WTC11 (cell line): ENCODE results near the gene EGF. TPM values are rescaled to one million over a fixed set of nuclear protein-coding genes. Genes with fewer than 3 reads are reported as not detected.

ENCODE experiments used
- ATAC-seq: fragments of 200-7000 bp; cut with Tn5 transposase; 2 replicates; pipeline ENCODE4 v1.10.0; 2021; ENCODE audit warnings: mild to moderate bottlenecking, moderate library complexity
- CTCF ChIA-PET: fragments of 300-600 bp; sonication (Branson Sonifier 250); formaldehyde crosslinking; loops from one replicate; lab custom pipeline; 2021; ENCODE audit warnings: antibody characterized with exemption; lab: Charles Lee
- POLR2A ChIA-PET: fragments of 350-600 bp; sonication (Branson Sonifier 250); formaldehyde crosslinking; loops from one replicate; lab custom pipeline; 2021; ENCODE audit warnings: antibody characterized with exemption; lab: Charles Lee
- DNase-seq: peaks from one replicate; pipeline ENCODE4 v3.0.0; 2021; ENCODE audit warnings: low spot score
- H3K27ac Mint-ChIP-seq: 2 replicates; pipeline ENCODE4 v1.8.0; 2021; ENCODE audit warnings: mixed read lengths
- H3K27me3 Mint-ChIP-seq: 2 replicates; pipeline ENCODE4 v1.8.0; 2021; ENCODE audit warnings: low read depth, mild to moderate bottlenecking, moderate library complexity, mixed read lengths
- H3K36me3 Mint-ChIP-seq: 2 replicates; pipeline ENCODE4 v1.8.0; 2021; ENCODE audit warnings: mixed read lengths
- H3K4me1 Mint-ChIP-seq: 2 replicates; pipeline ENCODE4 v1.8.0; 2022; ENCODE audit warnings: mixed read lengths
- H3K4me3 Mint-ChIP-seq: 2 replicates; pipeline ENCODE4 v1.8.0; 2021; ENCODE audit warnings: mild to moderate bottlenecking, moderate library complexity, mixed read lengths
- H3K9me3 Mint-ChIP-seq: 2 replicates; pipeline ENCODE4 v1.8.0; 2021; ENCODE audit warnings: mixed read lengths
- CREM ChIP-seq: sonication (generic); formaldehyde crosslinking; IDR thresholded peaks from 2 replicates; pipeline ENCODE4 v1.8.1; 2022; ENCODE audit warnings: mild to moderate bottlenecking, missing genetic modification reagents, moderate library complexity
- FOXJ3 ChIP-seq: sonication (generic); formaldehyde crosslinking; IDR thresholded peaks from 2 replicates; pipeline ENCODE4 v1.9.0; 2021; ENCODE audit warnings: missing genetic modification reagents, mild to moderate bottlenecking, borderline replicate concordance
- GRHL2 ChIP-seq: fragments of 250-450 bp; sonication (Bioruptor Pico); IDR thresholded peaks from 2 replicates; pipeline ENCODE4 v1.8.0; 2022; ENCODE audit warnings: mild to moderate bottlenecking, moderate library complexity; ENCODE audit not compliant: insufficient replicate concordance, severe bottlenecking
- GTF2I ChIP-seq: fragments of 250-450 bp; sonication (Bioruptor Pico); conservative IDR thresholded peaks from 2 replicates; pipeline ENCODE4 v1.4.0; 2021; ENCODE audit warnings: mild to moderate bottlenecking
- OVOL2 ChIP-seq: fragments of 250-450 bp; sonication (Bioruptor Pico); IDR thresholded peaks from 2 replicates; pipeline ENCODE4 v1.9.0; 2021; ENCODE audit warnings: mild to moderate bottlenecking, borderline replicate concordance
- SOX15 ChIP-seq: fragments of 250-450 bp; sonication (Bioruptor Pico); IDR thresholded peaks from 2 replicates; pipeline ENCODE4 v1.9.0; 2021; ENCODE audit warnings: mild to moderate bottlenecking
- SP1 ChIP-seq: sonication (generic); formaldehyde crosslinking; conservative IDR thresholded peaks from 2 replicates; pipeline ENCODE4 v1.8.1; 2022; ENCODE audit warnings: missing genetic modification reagents
- TEAD1 ChIP-seq: sonication (generic); formaldehyde crosslinking; IDR thresholded peaks from 2 replicates; pipeline ENCODE4 v1.8.0; 2022; ENCODE audit warnings: mild to moderate bottlenecking, missing genetic modification reagents
- ZNF219 ChIP-seq: sonication (generic); formaldehyde crosslinking; IDR thresholded peaks from 2 replicates; pipeline ENCODE4 v1.8.0; 2023; ENCODE audit warnings: missing genetic modification reagents, mild to moderate bottlenecking, borderline replicate concordance
- ZNF423 ChIP-seq: fragments of 250-450 bp; sonication (Bioruptor Pico); IDR thresholded peaks from 2 replicates; pipeline ENCODE4 v2.1.2; 2022; ENCODE audit warnings: mild to moderate bottlenecking, moderate library complexity
- total RNA-seq: library from RNA; stranded (reverse); gene quantifications from 3 replicates; pipeline ENCODE4 v1.2.3, GENCODE V29; 2021
- TF ChIP-seq, protein P1 (sequence below): sonication (generic); formaldehyde crosslinking; IDR thresholded peaks from 2 replicates; pipeline ENCODE4 v1.8.0; 2022; ENCODE audit warnings: missing genetic modification reagents
- TF ChIP-seq, protein P2 (sequence below): fragments of 250-450 bp; sonication (Bioruptor Pico); IDR thresholded peaks from 2 replicates; pipeline ENCODE4 v1.9.0; 2021; ENCODE audit warnings: moderate library complexity, mild to moderate bottlenecking, inconsistent platforms, borderline replicate concordance
- TF ChIP-seq, protein P3 (sequence below): fragments of 250-450 bp; sonication (Bioruptor Pico); IDR thresholded peaks from 2 replicates; pipeline ENCODE4 v1.9.0; 2021; ENCODE audit warnings: mild to moderate bottlenecking
- TF ChIP-seq, protein P4 (sequence below): sonication (generic); formaldehyde crosslinking; IDR thresholded peaks from 2 replicates; pipeline ENCODE4 v1.8.0; 2022; ENCODE audit warnings: mild to moderate bottlenecking, missing genetic modification reagents
- TF ChIP-seq, protein P5 (sequence below): fragments of 250-450 bp; sonication (Bioruptor Pico); IDR thresholded peaks from 2 replicates; pipeline ENCODE4 v2.1.2; 2022; ENCODE audit warnings: mild to moderate bottlenecking, moderate library complexity
- TF ChIP-seq, protein P6 (sequence below): fragments of 250-450 bp; sonication (Bioruptor Pico); IDR thresholded peaks from 2 replicates; pipeline ENCODE4 v1.9.0; 2021; ENCODE audit warnings: mild to moderate bottlenecking

Gene EGF
- total RNA-seq, 1 experiment from 2014 or later: 2.5 TPM

DNA sequence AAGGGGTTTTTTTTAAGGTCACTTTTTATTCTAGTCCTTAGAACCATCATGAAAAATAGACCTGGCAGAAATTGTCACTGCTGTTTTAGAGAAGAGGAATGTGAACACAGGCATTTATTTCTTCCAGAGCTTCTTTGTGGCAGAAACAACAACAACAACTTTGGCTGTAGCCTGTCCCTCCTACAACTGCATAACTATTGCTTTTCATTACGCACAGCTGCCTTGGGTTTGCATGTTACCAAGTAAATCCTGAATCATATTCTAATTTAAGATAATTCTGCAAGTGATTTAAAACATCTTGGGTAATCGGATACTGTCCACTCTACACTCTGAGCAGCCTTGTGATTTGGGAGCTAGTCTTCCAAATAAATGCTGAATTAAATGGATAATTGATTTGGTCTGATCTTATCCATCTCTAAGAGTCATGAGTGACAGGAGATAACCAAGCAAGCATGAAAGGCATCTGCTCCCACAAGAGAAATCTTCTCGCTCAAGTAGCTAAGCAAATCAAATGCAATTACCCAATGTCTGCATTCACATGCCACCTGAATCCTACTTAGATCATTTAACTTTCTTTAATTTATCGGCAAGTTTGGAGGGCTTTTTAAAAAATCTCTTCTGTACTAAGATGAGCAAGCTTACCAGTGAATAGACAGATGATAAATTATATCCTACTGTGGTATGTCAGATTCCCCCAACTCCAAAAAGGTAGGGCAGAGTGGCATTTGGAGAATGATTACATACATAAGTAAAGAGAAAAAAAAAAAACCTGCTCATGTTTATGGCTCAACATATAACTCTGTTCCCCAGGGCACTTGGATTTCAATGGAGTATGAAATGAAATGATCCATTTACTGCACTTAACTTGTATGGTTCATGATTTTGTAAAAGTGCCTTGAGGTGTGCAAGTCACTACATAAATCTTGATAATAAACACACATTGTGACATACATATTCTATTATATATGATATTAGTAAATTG is 73.6 kb downstream of the EGF start (continued):
- TF ChIP-seq, protein P1, sequence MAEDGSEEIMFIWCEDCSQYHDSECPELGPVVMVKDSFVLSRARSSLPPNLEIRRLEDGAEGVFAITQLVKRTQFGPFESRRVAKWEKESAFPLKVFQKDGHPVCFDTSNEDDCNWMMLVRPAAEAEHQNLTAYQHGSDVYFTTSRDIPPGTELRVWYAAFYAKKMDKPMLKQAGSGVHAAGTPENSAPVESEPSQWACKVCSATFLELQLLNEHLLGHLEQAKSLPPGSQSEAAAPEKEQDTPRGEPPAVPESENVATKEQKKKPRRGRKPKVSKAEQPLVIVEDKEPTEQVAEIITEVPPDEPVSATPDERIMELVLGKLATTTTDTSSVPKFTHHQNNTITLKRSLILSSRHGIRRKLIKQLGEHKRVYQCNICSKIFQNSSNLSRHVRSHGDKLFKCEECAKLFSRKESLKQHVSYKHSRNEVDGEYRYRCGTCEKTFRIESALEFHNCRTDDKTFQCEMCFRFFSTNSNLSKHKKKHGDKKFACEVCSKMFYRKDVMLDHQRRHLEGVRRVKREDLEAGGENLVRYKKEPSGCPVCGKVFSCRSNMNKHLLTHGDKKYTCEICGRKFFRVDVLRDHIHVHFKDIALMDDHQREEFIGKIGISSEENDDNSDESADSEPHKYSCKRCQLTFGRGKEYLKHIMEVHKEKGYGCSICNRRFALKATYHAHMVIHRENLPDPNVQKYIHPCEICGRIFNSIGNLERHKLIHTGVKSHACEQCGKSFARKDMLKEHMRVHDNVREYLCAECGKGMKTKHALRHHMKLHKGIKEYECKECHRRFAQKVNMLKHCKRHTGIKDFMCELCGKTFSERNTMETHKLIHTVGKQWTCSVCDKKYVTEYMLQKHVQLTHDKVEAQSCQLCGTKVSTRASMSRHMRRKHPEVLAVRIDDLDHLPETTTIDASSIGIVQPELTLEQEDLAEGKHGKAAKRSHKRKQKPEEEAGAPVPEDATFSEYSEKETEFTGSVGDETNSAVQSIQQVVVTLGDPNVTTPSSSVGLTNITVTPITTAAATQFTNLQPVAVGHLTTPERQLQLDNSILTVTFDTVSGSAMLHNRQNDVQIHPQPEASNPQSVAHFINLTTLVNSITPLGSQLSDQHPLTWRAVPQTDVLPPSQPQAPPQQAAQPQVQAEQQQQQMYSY: no peak
- TF ChIP-seq TEAD1 (CRISPR knock-in tag): no peak

DNA sequence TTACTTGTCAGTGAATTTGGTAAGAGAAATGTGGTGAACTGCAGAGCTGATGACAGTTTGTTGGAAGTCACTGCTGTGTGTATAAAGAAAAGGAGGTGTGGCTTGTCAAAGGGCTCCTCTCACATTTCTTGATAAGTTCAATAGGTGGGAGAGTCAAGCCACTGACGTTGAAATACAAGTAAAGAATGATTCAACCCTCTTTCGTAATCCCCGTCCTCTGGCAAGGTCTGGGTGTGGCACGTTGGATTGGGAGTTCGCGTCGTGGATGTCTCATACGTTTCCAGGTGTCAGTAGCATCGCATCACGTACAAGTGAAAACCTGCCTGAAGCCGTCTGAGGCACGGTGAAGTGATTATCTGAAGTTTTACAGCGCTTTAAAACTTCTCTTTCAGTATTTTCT is 76.4 kb downstream of the EGF start:
- no peak for ATAC-seq
- H3K9me3 Mint-ChIP-seq: no peaks in the 10 kb centered on the region
- no peaks in the 10 kb centered on the region for H3K36me3 Mint-ChIP-seq
- ChIA-PET POLR2A (no interaction called here), CTCF (interaction anchor here (1.3 kb wide), 1 partner anchor 11 kb away, joined by 3 read pairs; no protein-coding TSS in a partner anchor)
- H3K4me1 Mint-ChIP-seq: no peaks in the 10 kb centered on the region
- no peak for DNase-seq
- no peak overlapping the region for H3K27ac Mint-ChIP-seq
- TF ChIP-seq SOX15 (no peak), CREM (no peak), OVOL2 (CRISPR knock-in tag) (no peak), GTF2I (CRISPR knock-in tag) (no peak), ZNF219 (CRISPR knock-in tag) (no peak), FOXJ3 (CRISPR knock-in tag) (no peak), GRHL2 (CRISPR knock-in tag) (no peak), ZNF423 (CRISPR knock-in tag) (no peak), SP1 (no peak)
- TF ChIP-seq, protein P2, sequence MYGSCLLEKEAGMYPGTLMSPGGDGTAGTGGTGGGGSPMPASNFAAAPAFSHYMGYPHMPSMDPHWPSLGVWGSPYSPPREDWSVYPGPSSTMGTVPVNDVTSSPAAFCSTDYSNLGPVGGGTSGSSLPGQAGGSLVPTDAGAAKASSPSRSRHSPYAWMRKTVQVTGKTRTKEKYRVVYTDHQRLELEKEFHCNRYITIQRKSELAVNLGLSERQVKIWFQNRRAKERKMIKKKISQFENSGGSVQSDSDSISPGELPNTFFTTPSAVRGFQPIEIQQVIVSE (CRISPR knock-in tag): no peak
- TF ChIP-seq, protein P3, sequence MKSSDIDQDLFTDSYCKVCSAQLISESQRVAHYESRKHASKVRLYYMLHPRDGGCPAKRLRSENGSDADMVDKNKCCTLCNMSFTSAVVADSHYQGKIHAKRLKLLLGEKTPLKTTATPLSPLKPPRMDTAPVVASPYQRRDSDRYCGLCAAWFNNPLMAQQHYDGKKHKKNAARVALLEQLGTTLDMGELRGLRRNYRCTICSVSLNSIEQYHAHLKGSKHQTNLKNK: no peak
- TF ChIP-seq, protein P4, sequence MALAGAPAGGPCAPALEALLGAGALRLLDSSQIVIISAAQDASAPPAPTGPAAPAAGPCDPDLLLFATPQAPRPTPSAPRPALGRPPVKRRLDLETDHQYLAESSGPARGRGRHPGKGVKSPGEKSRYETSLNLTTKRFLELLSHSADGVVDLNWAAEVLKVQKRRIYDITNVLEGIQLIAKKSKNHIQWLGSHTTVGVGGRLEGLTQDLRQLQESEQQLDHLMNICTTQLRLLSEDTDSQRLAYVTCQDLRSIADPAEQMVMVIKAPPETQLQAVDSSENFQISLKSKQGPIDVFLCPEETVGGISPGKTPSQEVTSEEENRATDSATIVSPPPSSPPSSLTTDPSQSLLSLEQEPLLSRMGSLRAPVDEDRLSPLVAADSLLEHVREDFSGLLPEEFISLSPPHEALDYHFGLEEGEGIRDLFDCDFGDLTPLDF: no peak
- TF ChIP-seq, protein P5, sequence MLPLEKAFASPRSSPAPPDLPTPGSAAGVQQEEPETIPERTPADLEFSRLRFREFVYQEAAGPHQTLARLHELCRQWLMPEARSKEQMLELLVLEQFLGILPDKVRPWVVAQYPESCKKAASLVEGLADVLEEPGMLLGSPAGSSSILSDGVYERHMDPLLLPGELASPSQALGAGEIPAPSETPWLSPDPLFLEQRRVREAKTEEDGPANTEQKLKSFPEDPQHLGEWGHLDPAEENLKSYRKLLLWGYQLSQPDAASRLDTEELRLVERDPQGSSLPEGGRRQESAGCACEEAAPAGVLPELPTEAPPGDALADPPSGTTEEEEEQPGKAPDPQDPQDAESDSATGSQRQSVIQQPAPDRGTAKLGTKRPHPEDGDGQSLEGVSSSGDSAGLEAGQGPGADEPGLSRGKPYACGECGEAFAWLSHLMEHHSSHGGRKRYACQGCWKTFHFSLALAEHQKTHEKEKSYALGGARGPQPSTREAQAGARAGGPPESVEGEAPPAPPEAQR (CRISPR knock-in tag): no peak
- TF ChIP-seq, protein P1: no peak
- TF ChIP-seq, protein P6, sequence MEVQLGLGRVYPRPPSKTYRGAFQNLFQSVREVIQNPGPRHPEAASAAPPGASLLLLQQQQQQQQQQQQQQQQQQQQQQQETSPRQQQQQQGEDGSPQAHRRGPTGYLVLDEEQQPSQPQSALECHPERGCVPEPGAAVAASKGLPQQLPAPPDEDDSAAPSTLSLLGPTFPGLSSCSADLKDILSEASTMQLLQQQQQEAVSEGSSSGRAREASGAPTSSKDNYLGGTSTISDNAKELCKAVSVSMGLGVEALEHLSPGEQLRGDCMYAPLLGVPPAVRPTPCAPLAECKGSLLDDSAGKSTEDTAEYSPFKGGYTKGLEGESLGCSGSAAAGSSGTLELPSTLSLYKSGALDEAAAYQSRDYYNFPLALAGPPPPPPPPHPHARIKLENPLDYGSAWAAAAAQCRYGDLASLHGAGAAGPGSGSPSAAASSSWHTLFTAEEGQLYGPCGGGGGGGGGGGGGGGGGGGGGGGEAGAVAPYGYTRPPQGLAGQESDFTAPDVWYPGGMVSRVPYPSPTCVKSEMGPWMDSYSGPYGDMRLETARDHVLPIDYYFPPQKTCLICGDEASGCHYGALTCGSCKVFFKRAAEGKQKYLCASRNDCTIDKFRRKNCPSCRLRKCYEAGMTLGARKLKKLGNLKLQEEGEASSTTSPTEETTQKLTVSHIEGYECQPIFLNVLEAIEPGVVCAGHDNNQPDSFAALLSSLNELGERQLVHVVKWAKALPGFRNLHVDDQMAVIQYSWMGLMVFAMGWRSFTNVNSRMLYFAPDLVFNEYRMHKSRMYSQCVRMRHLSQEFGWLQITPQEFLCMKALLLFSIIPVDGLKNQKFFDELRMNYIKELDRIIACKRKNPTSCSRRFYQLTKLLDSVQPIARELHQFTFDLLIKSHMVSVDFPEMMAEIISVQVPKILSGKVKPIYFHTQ (CRISPR knock-in tag): no peak
- H3K4me3 Mint-ChIP-seq: no peak overlapping the region
- no peaks in the 10 kb centered on the region for H3K27me3 Mint-ChIP-seq
